BLaER1 (cell line): ENCODE measurements around the gene ADRA1B.

Source experiments
- H3K27ac ChIP-seq: shearing (Covaris generic); formaldehyde crosslinking; 2 replicates; pipeline ENCODE4 v1.8.1; 2022
- H3K27me3 ChIP-seq: shearing (Covaris generic); formaldehyde crosslinking; 2 replicates; pipeline ENCODE4 v1.8.1; 2022
- H3K36me3 ChIP-seq: shearing (Covaris generic); formaldehyde crosslinking; 2 replicates; pipeline ENCODE4 v1.8.1; 2022
- H3K4me1 ChIP-seq: shearing (Covaris generic); formaldehyde crosslinking; 2 replicates; pipeline ENCODE4 v1.8.1; 2022
- H3K4me2 ChIP-seq: shearing (Covaris generic); formaldehyde crosslinking; 2 replicates; pipeline ENCODE4 v1.8.1; 2022
- H3K4me3 ChIP-seq: shearing (Covaris generic); formaldehyde crosslinking; 2 replicates; pipeline ENCODE4 v1.8.1; 2022
- H3K9ac ChIP-seq: shearing (Covaris generic); formaldehyde crosslinking; 2 replicates; pipeline ENCODE4 v1.8.1; 2022
- H3K9me3 ChIP-seq: shearing (Covaris generic); formaldehyde crosslinking; 2 replicates; pipeline ENCODE4 v1.8.1; 2022
- H4K20me1 ChIP-seq: shearing (Covaris generic); formaldehyde crosslinking; 2 replicates; pipeline ENCODE4 v1.8.1; 2022
- Cebpa-rat ChIP-seq: shearing (Covaris generic); IDR thresholded peaks from 2 replicates; pipeline ENCODE4 v1.8.1; 2022

The ADRA1B gene

DNA sequence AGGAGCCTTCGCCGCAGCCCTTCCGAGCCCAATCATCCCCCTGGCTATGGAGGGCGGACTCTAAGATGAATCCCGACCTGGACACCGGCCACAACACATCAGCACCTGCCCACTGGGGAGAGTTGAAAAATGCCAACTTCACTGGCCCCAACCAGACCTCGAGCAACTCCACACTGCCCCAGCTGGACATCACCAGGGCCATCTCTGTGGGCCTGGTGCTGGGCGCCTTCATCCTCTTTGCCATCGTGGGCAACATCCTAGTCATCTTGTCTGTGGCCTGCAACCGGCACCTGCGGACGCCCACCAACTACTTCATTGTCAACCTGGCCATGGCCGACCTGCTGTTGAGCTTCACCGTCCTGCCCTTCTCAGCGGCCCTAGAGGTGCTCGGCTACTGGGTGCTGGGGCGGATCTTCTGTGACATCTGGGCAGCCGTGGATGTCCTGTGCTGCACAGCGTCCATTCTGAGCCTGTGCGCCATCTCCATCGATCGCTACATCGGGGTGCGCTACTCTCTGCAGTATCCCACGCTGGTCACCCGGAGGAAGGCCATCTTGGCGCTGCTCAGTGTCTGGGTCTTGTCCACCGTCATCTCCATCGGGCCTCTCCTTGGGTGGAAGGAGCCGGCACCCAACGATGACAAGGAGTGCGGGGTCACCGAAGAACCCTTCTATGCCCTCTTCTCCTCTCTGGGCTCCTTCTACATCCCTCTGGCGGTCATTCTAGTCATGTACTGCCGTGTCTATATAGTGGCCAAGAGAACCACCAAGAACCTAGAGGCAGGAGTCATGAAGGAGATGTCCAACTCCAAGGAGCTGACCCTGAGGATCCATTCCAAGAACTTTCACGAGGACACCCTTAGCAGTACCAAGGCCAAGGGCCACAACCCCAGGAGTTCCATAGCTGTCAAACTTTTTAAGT lies 819 bp downstream of the ADRA1B start:
- Histone ChIP-seq H3K9me3 (no peaks in the 10 kb centered on the region), H4K20me1 (no peaks in the 10 kb centered on the region), H3K4me1 (no peaks in the 10 kb centered on the region), H3K4me2 (peak overlapping the region; percentile 75), H3K4me3 (peak overlapping the region; percentile 51), H3K36me3 (no peaks in the 10 kb centered on the region), H3K9ac (no peak overlapping the region), H3K27me3 (peaks cover 44% of the 10 kb centered on the region), H3K27ac (no peak overlapping the region)
- TF ChIP-seq Cebpa-rat = no peak

DNA sequence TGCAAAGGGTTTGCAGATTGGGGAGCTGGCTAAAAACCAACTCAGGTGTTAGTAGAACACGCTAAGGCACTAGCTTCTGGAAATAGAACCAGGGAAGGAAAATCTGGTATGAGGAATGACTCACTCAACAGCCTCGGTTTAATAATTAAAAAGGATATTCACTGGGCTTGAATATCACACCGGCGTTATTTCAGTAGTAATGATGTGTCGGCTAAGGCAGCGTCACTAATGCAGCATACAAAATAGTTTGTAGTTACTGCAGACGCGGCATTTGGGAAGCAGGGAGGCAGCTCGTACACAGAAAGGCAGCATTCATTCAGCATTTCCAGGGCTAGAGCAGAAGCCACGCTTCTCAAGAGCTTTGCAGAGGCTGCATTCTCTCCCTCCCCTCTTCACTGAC lies 1.7 kb downstream of the ADRA1B start:
- H3K27me3 ChIP-seq = peaks cover 44% of the 10 kb centered on the region
- H3K4me1 ChIP-seq = no peaks in the 10 kb centered on the region
- no peaks in the 10 kb centered on the region for H3K36me3 ChIP-seq
- no peaks in the 10 kb centered on the region for H3K9me3 ChIP-seq
- no peak overlapping the region for H3K4me2 ChIP-seq
- H3K27ac ChIP-seq = no peak overlapping the region
- H3K4me3 ChIP-seq = no peak overlapping the region
- no peaks in the 10 kb centered on the region for H4K20me1 ChIP-seq
- TF ChIP-seq Cebpa-rat = no peak
- no peak overlapping the region for H3K9ac ChIP-seq

GRCh38 chr5:159921721-159922120 lies 5.4 kb downstream of the ADRA1B start:
- Histone ChIP-seq H4K20me1 (no peaks in the 10 kb centered on the region), H3K27me3 (peaks cover 15% of the 10 kb centered on the region), H3K9ac (no peak overlapping the region), H3K4me3 (no peak overlapping the region), H3K4me1 (no peaks in the 10 kb centered on the region), H3K36me3 (no peaks in the 10 kb centered on the region), H3K9me3 (no peaks in the 10 kb centered on the region), H3K4me2 (no peak overlapping the region), H3K27ac (no peak overlapping the region)
- no peak for TF ChIP-seq Cebpa-rat

DNA sequence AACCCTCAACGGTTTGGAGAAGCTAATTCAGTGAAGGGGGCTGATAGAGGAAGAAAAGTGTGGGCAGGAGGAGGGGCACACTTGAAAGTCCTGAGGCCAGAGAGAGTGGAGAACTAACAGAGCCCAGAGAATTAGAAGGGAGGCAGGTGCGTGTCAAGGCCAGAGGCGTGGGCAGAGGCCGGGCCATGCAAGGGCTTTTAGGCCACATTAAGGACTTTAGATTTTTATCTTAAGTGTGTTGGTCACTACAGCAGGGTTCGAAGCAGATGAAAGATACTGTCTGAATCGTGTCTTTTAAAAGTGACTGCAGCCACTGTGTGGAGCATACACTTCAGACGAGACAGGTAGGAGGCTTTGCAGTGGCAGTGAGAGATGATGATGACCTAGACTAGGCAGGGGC lies 6.7 kb downstream of the ADRA1B start:
- TF ChIP-seq Cebpa-rat = no peak
- Histone ChIP-seq H3K4me2 (no peak overlapping the region), H4K20me1 (no peaks in the 10 kb centered on the region), H3K9ac (no peak overlapping the region), H3K27me3 (peaks cover 2% of the 10 kb centered on the region; the same call in 1 of the 2 replicates), H3K9me3 (no peaks in the 10 kb centered on the region), H3K4me1 (no peaks in the 10 kb centered on the region), H3K36me3 (no peaks in the 10 kb centered on the region), H3K4me3 (no peak overlapping the region), H3K27ac (no peak overlapping the region)

DNA sequence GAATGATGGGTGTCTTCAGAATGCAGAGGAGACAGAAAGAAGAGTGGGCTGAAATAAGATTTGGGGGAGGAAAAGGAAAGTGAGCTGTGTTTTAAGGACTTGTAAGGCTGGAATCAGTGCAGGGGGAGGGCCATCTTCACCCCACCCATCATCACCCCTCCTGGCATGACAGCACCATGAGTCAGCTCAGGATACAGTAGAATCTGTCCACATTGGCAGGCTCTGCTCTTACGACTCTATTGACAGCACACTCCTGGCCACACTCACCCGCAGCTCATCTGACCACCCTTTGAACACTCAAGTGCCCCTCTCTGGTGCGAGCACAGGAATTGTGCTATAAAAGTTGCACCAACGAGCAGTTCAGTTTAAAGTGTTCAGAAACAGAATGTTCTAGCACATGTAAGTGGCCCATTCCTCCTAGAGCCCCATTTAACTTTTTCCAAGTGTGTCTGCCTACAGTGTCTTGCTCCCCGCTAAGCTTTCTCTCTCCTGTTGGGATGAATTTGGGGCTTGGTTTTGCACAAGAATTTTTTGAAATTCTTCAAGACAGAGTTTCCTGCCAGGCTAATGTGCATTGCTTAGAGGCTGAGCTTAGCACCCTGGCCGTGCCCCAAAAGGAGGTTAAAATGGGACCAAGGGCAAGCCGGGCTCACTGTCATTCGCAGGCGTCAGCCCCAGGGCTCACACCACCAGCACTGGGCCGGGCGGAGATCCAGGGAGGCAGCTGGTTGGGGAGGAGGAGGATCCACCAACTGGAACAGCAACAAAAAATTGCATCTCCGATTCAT lies 12.0 kb downstream of the ADRA1B start:
- no peak for TF ChIP-seq Cebpa-rat
- Histone ChIP-seq H3K4me2 (no peak overlapping the region), H3K9me3 (no peaks in the 10 kb centered on the region), H3K4me1 (no peaks in the 10 kb centered on the region), H3K27me3 (no peaks in the 10 kb centered on the region), H3K9ac (no peak overlapping the region), H4K20me1 (no peaks in the 10 kb centered on the region), H3K36me3 (no peaks in the 10 kb centered on the region), H3K27ac (no peak overlapping the region), H3K4me3 (no peak overlapping the region)

DNA sequence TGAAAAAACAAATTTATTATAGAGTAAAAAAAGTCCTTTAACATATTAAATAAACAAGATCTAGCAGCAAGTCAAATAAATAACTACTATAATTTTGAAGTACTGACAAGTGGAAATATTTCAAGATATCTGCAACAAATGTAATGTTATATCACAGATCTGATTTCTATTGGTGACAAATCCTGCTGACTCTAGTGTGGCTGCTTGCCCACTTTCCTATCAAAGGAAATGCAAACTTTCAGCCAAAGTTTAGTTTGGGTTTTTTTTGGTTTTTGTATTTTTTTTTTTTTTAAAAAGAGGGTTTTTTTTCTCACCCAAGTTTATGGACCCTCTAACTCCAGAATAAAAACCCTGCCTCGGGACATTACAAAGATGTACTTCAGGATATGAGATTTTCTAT lies 12.9 kb downstream of the ADRA1B start:
- H3K9ac ChIP-seq = no peak overlapping the region
- H3K27me3 ChIP-seq = no peaks in the 10 kb centered on the region
- no peak overlapping the region for H3K4me2 ChIP-seq
- H3K36me3 ChIP-seq = no peaks in the 10 kb centered on the region
- no peaks in the 10 kb centered on the region for H3K9me3 ChIP-seq
- H3K4me3 ChIP-seq = no peak overlapping the region
- no peaks in the 10 kb centered on the region for H3K4me1 ChIP-seq
- no peak for TF ChIP-seq Cebpa-rat
- no peaks in the 10 kb centered on the region for H4K20me1 ChIP-seq
- no peak overlapping the region for H3K27ac ChIP-seq

- Histone ChIP-seq H3K27me3 (no peaks in the 10 kb centered on the region), H3K27ac (no peak overlapping the region)
- TF ChIP-seq Cebpa-rat = no peak
These were observed 17.5 kb downstream of the ADRA1B start for GRCh38 chr5:159933531-159934485.

DNA sequence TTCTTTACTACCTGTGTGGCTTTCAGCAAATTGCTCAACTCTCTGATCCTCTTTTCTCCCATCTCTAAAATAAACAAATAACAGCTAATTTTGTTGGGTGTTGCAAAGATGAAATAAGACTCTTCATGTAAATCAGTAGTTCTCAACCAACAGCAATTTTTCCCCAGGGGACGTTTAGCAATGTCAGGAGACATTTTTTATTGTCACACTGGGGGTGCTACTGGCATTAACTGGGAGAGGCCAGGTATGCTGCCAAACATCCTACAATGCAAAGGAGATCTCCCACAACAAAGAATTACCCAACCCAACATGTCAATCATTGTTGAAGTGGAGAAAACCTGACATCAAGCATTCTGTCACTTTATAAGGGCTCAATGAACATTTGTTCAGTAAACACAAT lies 19.7 kb downstream of the ADRA1B start:
- Histone ChIP-seq H3K36me3 (no peaks in the 10 kb centered on the region), H3K27ac (no peak overlapping the region), H4K20me1 (no peaks in the 10 kb centered on the region), H3K4me2 (no peak overlapping the region), H3K9me3 (no peaks in the 10 kb centered on the region), H3K4me3 (no peak overlapping the region), H3K27me3 (no peaks in the 10 kb centered on the region), H3K4me1 (no peaks in the 10 kb centered on the region), H3K9ac (no peak overlapping the region)
- no peak for TF ChIP-seq Cebpa-rat

More at GRCh38 chr5:159933531-159934485, 17.5 kb downstream of the ADRA1B start:
- H3K9me3 ChIP-seq = no peaks in the 10 kb centered on the region
- no peak overlapping the region for H3K4me2 ChIP-seq
- no peaks in the 10 kb centered on the region for H3K36me3 ChIP-seq
- no peak overlapping the region for H3K4me3 ChIP-seq
- no peak overlapping the region for H3K9ac ChIP-seq
- no peaks in the 10 kb centered on the region for H3K4me1 ChIP-seq
- H4K20me1 ChIP-seq = no peaks in the 10 kb centered on the region

DNA sequence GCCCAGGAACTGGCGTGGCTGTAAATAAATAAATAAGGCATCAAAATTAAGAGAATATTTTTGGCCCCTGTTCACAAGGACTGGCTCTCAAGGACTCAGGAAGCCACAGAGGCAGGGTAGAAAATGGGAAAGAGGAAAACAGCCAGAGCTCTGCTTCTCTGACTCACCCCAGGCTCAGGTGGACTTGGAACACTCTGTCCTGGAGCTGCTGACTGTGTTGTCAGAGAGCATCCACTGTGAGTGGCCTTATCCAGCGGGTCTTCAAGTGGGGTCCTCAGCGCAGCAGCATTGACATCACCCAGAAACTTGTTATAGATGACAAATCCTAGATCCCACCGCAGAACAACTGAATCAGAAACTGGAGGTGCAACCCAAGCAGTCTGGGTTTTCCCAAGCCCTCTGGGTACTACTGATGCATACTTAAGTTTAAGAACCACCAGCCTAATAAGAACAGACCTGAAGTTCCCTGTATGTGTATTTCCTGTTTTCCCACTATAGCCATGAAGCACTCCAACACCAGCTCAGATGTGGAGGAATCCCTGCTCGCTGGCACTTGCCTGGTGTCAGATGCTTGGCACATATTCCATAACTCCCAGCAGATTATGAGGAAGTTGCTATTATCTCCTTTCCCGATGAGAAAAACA lies 20.5 kb downstream of the ADRA1B start:
- no peaks in the 10 kb centered on the region for H3K9me3 ChIP-seq
- H3K4me1 ChIP-seq = no peaks in the 10 kb centered on the region
- H3K27ac ChIP-seq = no peak overlapping the region
- no peaks in the 10 kb centered on the region for H3K36me3 ChIP-seq
- no peak overlapping the region for H3K9ac ChIP-seq
- H3K4me2 ChIP-seq = no peak overlapping the region
- no peak for TF ChIP-seq Cebpa-rat
- H4K20me1 ChIP-seq = no peaks in the 10 kb centered on the region
- no peak overlapping the region for H3K4me3 ChIP-seq
- no peaks in the 10 kb centered on the region for H3K27me3 ChIP-seq
